K562 (cell line): ENCODE data around the gene NEB. TPM values are rescaled to one million over a fixed set of nuclear protein-coding genes. Genes with fewer than 3 reads are reported as not detected.

ENCODE experiments used
- ATAC-seq: fragments of 200-7000 bp; cut with Tn5 transposase; 3 replicates; pipeline ENCODE4 v1.9.1; 2020; ENCODE audit warnings: moderate library complexity
- BruUV-seq: library from RNA; stranded (reverse); fragments of 400-500 nt; replicated peaks from 2 replicates; lab custom pipeline; 2021; lab: Mats Ljungman, UMichigan
- CTCF ChIA-PET: fragments of 300-600 bp; formaldehyde crosslinking; extraction: SDS; loops from one replicate; lab custom pipeline; 2021; ENCODE audit warnings: low intra/inter-chr PET ratio; lab: Yijun Ruan, JAX
- POLR2A ChIA-PET: fragments of 300-600, 350-650 bp; sonication (Branson Sonifier 250); formaldehyde crosslinking; extraction: SDS; loops from one replicate; lab custom pipeline; 2021; ENCODE audit warnings: antibody characterized with exemption, inconsistent platforms; lab: Yijun Ruan, JAX
- DNase-seq, 4 experiments: peaks; one replicate each; pipeline versions ENCODE4 v3.0.0 to v3.0.0-alpha.2; 2011 to 2018; ENCODE audit warnings: low spot score in 3 of 4, mixed read lengths in 3 of 4; ENCODE audit errors: extremely low read depth in 1 of 4
- FAIRE-seq: peaks from 2 replicates; lab custom pipeline; 2011; peaks lifted over from hg19 to GRCh38; lab: Jason Lieb, UNC
- H2AFZ ChIP-seq: 2 replicates; pipeline ENCODE4 v1.6.0; 2011; ENCODE audit warnings: low read depth, low read length, control low read depth, inconsistent platforms
- H3K27ac ChIP-seq: fragments of 200-600 bp; 3 replicates; pipeline ENCODE4 v1.8.0; 2011; ENCODE audit warnings: low read depth, mild to moderate bottlenecking, control low read depth, inconsistent platforms, low read length, moderate library complexity, mixed read lengths; ENCODE audit errors: extremely low read depth
- H3K27me3 ChIP-seq, 2 experiments: fragments of 300-600 bp in 1 of 2; 2 replicates in 1 of 2; 3 replicates in 1 of 2; pipeline versions ENCODE4 v1.6.0 to v1.8.0; 2011; ENCODE audit warnings: inconsistent platforms in 2 of 2, low read length in 2 of 2, mild to moderate bottlenecking in 1 of 2, mixed read lengths in 1 of 2, moderate library complexity in 1 of 2; ENCODE audit not compliant: control insufficient read depth in 2 of 2, insufficient read depth in 2 of 2
- H3K36me3 ChIP-seq: fragments of 300-600 bp; 3 replicates; pipeline ENCODE4 v1.8.0; 2011; ENCODE audit warnings: mild to moderate bottlenecking, low read length, inconsistent platforms; ENCODE audit not compliant: control insufficient read depth, insufficient read depth
- H3K4me1 ChIP-seq, 2 experiments: fragments of 200-600 bp in 1 of 2; replicated peaks in 1 of 2; 2 replicates in 1 of 2; 3 replicates in 1 of 2; pipeline versions ENCODE4 v1.5.1 to v1.8.0; 2011; ENCODE audit warnings: inconsistent platforms in 2 of 2, low read length in 2 of 2, mild to moderate bottlenecking in 1 of 2, mixed read lengths in 1 of 2, moderate library complexity in 1 of 2; ENCODE audit not compliant: control insufficient read depth in 2 of 2, insufficient read depth in 2 of 2
- H3K4me2 ChIP-seq: 2 replicates; pipeline ENCODE4 v1.6.1; 2011; ENCODE audit warnings: low read length, control low read depth, inconsistent platforms, mixed read lengths; ENCODE audit not compliant: insufficient read depth
- H3K4me3 ChIP-seq: fragments of 200-600 bp; sonication (generic), shearing (Covaris generic); 2 replicates; pipeline ENCODE4 v1.5.1; 2016; ENCODE audit warnings: control low read depth, inconsistent platforms
- H3K79me2 ChIP-seq: fragments of 200-600 bp; 3 replicates; pipeline ENCODE4 v1.8.0; 2011; ENCODE audit warnings: low read length, inconsistent platforms; ENCODE audit not compliant: control insufficient read depth, insufficient read depth
- H3K9ac ChIP-seq, 2 experiments: 2 replicates each; pipeline versions ENCODE4 v1.6.0 to v1.6.1; 2011; ENCODE audit warnings: low read depth in 2 of 2, low read length in 2 of 2, control low read depth in 1 of 2, inconsistent platforms in 1 of 2, mild to moderate bottlenecking in 1 of 2, mixed read lengths in 1 of 2; ENCODE audit not compliant: insufficient read depth in 1 of 2
- H3K9me1 ChIP-seq: one replicate; pipeline ENCODE4 v1.6.0; 2011; ENCODE audit warnings: inconsistent platforms, mild to moderate bottlenecking, low read length, moderate library complexity; ENCODE audit not compliant: control insufficient read depth, insufficient read depth
- H3K9me3 ChIP-seq: replicated peaks from 2 replicates; pipeline ENCODE4 v1.5.1; 2011; ENCODE audit warnings: low read depth, low read length, inconsistent platforms; ENCODE audit not compliant: control insufficient read depth, insufficient read depth
- H4K20me1 ChIP-seq: replicated peaks from 2 replicates; pipeline ENCODE4 v1.6.1; 2011; ENCODE audit warnings: low read length, inconsistent platforms, mixed read lengths; ENCODE audit not compliant: control insufficient read depth, insufficient read depth
- BDP1 ChIP-seq: IDR thresholded peaks from 3 replicates; pipeline ENCODE4 v1.6.1; 2011; ENCODE audit not compliant: insufficient read length, insufficient read depth
- CSDE1 ChIP-seq, 2 experiments: fragments of 450-650 bp; IDR thresholded peaks; 2 replicates each; pipeline ENCODE4 v1.6.1; 2016; ENCODE audit warnings: mild to moderate bottlenecking in 1 of 2
- GABPB2 ChIP-seq: fragments of 250-450 bp; sonication (Bioruptor Pico); conservative IDR thresholded peaks from 2 replicates; pipeline ENCODE4 v1.5.1; 2021; ENCODE audit warnings: mild to moderate bottlenecking
- PTBP1 ChIP-seq: fragments of 200-400 bp; formaldehyde crosslinking; IDR thresholded peaks from 2 replicates; pipeline ENCODE4 v1.6.1; 2017; ENCODE audit warnings: low read depth, low read length
- RBM17 ChIP-seq: fragments of 200-400 bp; formaldehyde crosslinking; IDR thresholded peaks from 2 replicates; pipeline ENCODE4 v1.6.1; 2017; ENCODE audit warnings: low read depth, mild to moderate bottlenecking, low read length, borderline replicate concordance
- ZBTB49 ChIP-seq: sonication (generic); formaldehyde crosslinking; IDR thresholded peaks from 2 replicates; pipeline ENCODE4 v1.8.0; 2022; ENCODE audit warnings: missing genetic modification reagents, mild to moderate bottlenecking, borderline replicate concordance
- ZNF444 ChIP-seq: fragments of 250-450 bp; sonication (Bioruptor Pico); IDR thresholded peaks from 2 replicates; pipeline ENCODE4 v1.4.0; 2020; ENCODE audit warnings: mild to moderate bottlenecking, moderate library complexity
- ZNF445 ChIP-seq: fragments of 250-450 bp; sonication (Bioruptor Pico); IDR thresholded peaks from 2 replicates; pipeline ENCODE4 v1.4.0; 2020; ENCODE audit warnings: low read depth, mild to moderate bottlenecking, moderate library complexity
- ZNF57 ChIP-seq: fragments of 450-650 bp; formaldehyde crosslinking; IDR thresholded peaks from 2 replicates; pipeline ENCODE4 v1.4.0; 2020; ENCODE audit warnings: mild to moderate bottlenecking, moderate library complexity
- ZNF655 ChIP-seq: fragments of 250-450 bp; sonication (Bioruptor Pico); IDR thresholded peaks from 2 replicates; pipeline ENCODE4 v1.5.0; 2021
- WGBS: fragments of 100-300 bp; shearing (Covaris generic); methylation state at CpG from one replicate; pipeline ENCODE4 v1.1.6; 2016; ENCODE audit warnings: low coverage, mixed read lengths; ENCODE audit not compliant: insufficient coverage; ENCODE audit errors: missing lambda C conversion rate; 5-methylcytosine and 5-hydroxymethylcytosine counted together
- in situ Hi-C: fragments of 300-500 bp; cut with MboI; formaldehyde crosslinking; loops from 4 replicates; pipeline ENCODE4 v1.15.0; 2018; ENCODE audit warnings: inconsistent platforms, mixed read lengths
- intact Hi-C: fragments of 100-400 bp; cut with micrococcal nuclease; formaldehyde crosslinking; loops from 2 replicates; pipeline ENCODE4 v1.14.2; 2022
- polyA plus RNA-seq, 8 experiments: library from polyadenylated mRNA; depleted of rRNA in 4 of 8; stranded (reverse) in 5 of 8; unstranded in 3 of 8; fragments of >200 nt; fragmentation: Nextera tagmentation in 2 of 8; fragmentation: Illumina TruSeq in 1 of 8; extraction: Ambion mirVana in 2 of 8; extraction: Trizol in 1 of 8; gene quantifications; 2 replicates each; pipeline versions ENCODE4 v1.2.1 to v1.2.3, GENCODE V29; 2011 to 2014; ENCODE audit warnings: inconsistent platforms in 1 of 8, missing spikeins in 1 of 8
- total RNA-seq, 7 experiments: library from RNA; depleted of rRNA in 6 of 7; stranded (reverse); fragments of >200 nt in 6 of 7; fragmentation: Illumina TruSeq in 2 of 7; extraction: Trizol in 2 of 7; gene quantifications; 2 replicates each; pipeline versions ENCODE4 v1.2.1 to v1.2.3, GENCODE V29; 2011 to 2021; ENCODE audit warnings: low replicate concordance in 1 of 7
- TF ChIP-seq, protein P1 (sequence below): fragments of 250-450 bp; sonication (Bioruptor Pico); IDR thresholded peaks from 2 replicates; pipeline ENCODE4 v1.6.1; 2021; ENCODE audit warnings: mild to moderate bottlenecking

Gene NEB
- total and polyA plus RNA-seq, 9 of the 15 experiments (the other 6 are each of a cell fraction or from before 2014, with no cell fraction given), result 1.7 to 3.8 (median 2.9) TPM

- POLR2A ChIA-PET, result no interaction called here
- Histone ChIP-seq H3K36me3 (no peaks in the 10 kb centered on the region), H3K9me3 (no peaks in the 10 kb centered on the region), H3K9me1 (no peaks in the 10 kb centered on the region)
- 5% methylated on average over 5 of the region's 5 CpGs for WGBS
- no peak for FAIRE-seq
- TF ChIP-seq RBM17 (no peak), ZNF655 (CRISPR knock-in tag) (no peak), BDP1 (no peak), ZNF445 (CRISPR knock-in tag) (no peak)
- TF ChIP-seq, all 486 proteins: peak for 0
- no peak overlapping the region for H3K4me3 ChIP-seq
- no peaks in the 10 kb centered on the region for H4K20me1 ChIP-seq
- H3K4me1 ChIP-seq, result no peaks in the 10 kb centered on the region
- H3K9ac ChIP-seq, result no peak overlapping the region
- intact Hi-C loops (no loop called here), in situ Hi-C loops (no loop called here)
- CTCF ChIA-PET, result no interaction called here
- ATAC-seq (no peak), DNase-seq (no peak)
- no peaks in the 10 kb centered on the region for H3K27me3 ChIP-seq
- no TSS peak for BruUV-seq
- no peak overlapping the region for H3K4me2 ChIP-seq
- H3K27ac ChIP-seq, result no peak overlapping the region
- H3K79me2 ChIP-seq, result no peaks in the 10 kb centered on the region
- no peak overlapping the region for H2AFZ ChIP-seq
Measured at GRCh38 chr2:151577116-151577515, 157.2 kb downstream of the NEB start.

GRCh38 chr2:151576080-151576479, 158.2 kb downstream of the NEB start:
- Histone ChIP-seq H3K79me2 (no peaks in the 10 kb centered on the region), H3K4me1 (no peaks in the 10 kb centered on the region), H3K27me3 (no peaks in the 10 kb centered on the region), H3K9me3 (no peaks in the 10 kb centered on the region), H3K9ac (no peak overlapping the region), H3K27ac (no peak overlapping the region), H3K4me2 (no peak overlapping the region), H3K36me3 (no peaks in the 10 kb centered on the region), H4K20me1 (no peaks in the 10 kb centered on the region), H2AFZ (no peak overlapping the region), H3K4me3 (no peak overlapping the region), H3K9me1 (no peaks in the 10 kb centered on the region)
- ChIA-PET CTCF (no interaction called here), POLR2A (no interaction called here)
- no TSS peak for BruUV-seq
- FAIRE-seq (no peak), ATAC-seq (no peak), DNase-seq (no peak)
- intact Hi-C loops, result no loop called here
- in situ Hi-C loops, result no loop called here
- WGBS, result 28% methylated on average over 4 of the region's 4 CpGs
- TF ChIP-seq ZNF444 (CRISPR knock-in tag) (no peak), ZBTB49 (no peak), GABPB2 (no peak), ZNF57 (CRISPR knock-in tag) (no peak), CSDE1 (IDR thresholded peaks at IDR 0.05) (no peak), PTBP1 (no peak)
- TF ChIP-seq, protein P1, sequence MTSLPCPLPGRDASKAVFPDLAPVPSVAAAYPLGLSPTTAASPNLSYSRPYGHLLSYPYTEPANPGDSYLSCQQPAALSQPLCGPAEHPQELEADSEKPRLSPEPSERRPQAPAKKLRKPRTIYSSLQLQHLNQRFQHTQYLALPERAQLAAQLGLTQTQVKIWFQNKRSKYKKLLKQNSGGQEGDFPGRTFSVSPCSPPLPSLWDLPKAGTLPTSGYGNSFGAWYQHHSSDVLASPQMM (CRISPR knock-in tag), result no peak
